ENCODE measurements around the gene DALRD3.

DNA sequence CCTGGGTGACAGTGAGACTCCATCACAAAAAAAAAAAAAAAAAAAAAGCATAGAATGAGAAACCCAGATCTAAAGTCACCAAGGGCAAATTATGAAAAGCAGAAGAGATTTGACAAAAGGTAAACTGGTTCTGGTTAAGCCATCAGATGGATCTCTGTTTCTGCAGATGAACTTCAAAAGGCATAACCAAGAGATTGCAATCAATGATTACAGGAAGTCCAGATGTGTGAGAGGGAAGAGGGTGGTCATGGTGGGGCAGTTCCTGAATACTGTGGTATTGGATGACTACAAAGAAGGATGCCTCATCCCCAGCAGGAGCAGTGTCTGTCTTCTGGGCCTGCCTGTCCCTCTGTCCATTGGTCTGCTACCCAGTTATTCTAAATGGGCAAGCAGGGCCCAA, 24.5 kb downstream of the DALRD3 start:
- TF ChIP-seq, protein P1, sequence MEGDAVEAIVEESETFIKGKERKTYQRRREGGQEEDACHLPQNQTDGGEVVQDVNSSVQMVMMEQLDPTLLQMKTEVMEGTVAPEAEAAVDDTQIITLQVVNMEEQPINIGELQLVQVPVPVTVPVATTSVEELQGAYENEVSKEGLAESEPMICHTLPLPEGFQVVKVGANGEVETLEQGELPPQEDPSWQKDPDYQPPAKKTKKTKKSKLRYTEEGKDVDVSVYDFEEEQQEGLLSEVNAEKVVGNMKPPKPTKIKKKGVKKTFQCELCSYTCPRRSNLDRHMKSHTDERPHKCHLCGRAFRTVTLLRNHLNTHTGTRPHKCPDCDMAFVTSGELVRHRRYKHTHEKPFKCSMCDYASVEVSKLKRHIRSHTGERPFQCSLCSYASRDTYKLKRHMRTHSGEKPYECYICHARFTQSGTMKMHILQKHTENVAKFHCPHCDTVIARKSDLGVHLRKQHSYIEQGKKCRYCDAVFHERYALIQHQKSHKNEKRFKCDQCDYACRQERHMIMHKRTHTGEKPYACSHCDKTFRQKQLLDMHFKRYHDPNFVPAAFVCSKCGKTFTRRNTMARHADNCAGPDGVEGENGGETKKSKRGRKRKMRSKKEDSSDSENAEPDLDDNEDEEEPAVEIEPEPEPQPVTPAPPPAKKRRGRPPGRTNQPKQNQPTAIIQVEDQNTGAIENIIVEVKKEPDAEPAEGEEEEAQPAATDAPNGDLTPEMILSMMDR (IDR thresholded peaks at IDR 0.05) = no peak
- no peak for TF ChIP-seq POLR2A (IDR thresholded peaks at IDR 0.05)

Measured in vagina (tissue), 2 donors.